ENCODE measurements around the gene KLHDC9.

- TF ChIP-seq CTCF (IDR thresholded peaks at IDR 0.05) (no peak), POLR2A (IDR thresholded peaks at IDR 0.05) (no peak), EP300 (IDR thresholded peaks at IDR 0.05) (no peak)
Observed at GRCh38 chr1:161095230-161095629, 2.9 kb upstream of the KLHDC9 start.
